PC-9 (cell line): ENCODE measurements around the gene ACBD5.

Experiments used
- CTCF ChIP-seq: fragments of 200-600 bp; sonication (generic); conservative IDR thresholded peaks from 2 replicates; pipeline ENCODE4 v1.6.1; 2017; ENCODE audit warnings: mixed run types, antibody characterized with exemption, mild to moderate bottlenecking, moderate library complexity
- EZH2 ChIP-seq: fragments of 200-600 bp; sonication (generic); IDR thresholded peaks from 2 replicates; pipeline ENCODE4 v1.8.0; 2017; ENCODE audit warnings: antibody characterized with exemption, low read depth

GRCh38 chr10:27244976-27245375 is 4.4 kb upstream of the ACBD5 start:
- TF ChIP-seq CTCF (no peak), EZH2 (no peak)
